GM19397 (cell line): ENCODE measurements around the gene DENND1A.

Source experiments
- ATAC-seq: cut with Tn5 transposase; IDR thresholded peaks from one replicate; pipeline ENCODE4 v1.9.1; 2021; ENCODE audit warnings: mild to moderate bottlenecking, moderate library complexity; ENCODE audit not compliant: unreplicated experiment

The DENND1A gene

DNA sequence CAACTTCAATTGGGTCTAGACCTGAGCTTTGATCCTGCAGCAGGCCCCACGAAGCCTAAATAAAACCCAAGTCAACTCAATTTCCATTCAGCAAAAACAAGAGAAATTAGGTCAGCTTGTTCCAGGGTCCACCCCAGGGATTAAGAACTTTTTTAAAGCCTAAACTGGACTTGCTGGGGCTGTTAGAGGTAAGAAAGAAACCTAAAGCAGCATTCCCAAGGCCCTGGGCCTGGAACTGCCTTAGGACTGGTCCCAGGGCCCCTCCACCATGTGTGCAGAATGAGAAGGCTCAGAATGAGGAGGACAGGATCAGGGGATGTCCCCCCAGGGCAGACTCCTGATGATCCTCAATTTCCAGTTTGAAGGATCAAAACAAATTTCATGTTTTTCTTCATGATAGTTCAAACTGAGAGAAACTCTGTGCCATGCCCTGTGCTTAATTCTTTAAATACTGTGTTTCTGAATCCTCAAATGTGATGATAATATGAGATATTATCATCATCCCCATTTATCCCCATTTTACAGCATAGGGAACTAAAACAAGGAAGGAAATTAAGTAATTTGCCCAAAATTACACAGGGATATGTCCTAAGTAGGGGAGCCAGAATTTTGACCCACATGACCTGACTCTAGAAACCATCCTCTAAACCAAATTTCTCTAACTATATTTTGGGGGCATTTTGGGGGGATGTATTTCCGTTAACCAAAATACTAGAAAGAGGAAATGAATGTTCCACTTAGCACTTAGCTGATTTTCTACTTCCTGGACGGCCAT lies 64.5 kb downstream of the DENND1A start:
- no peak for ATAC-seq

GRCh38 chr9:123864251-123864650 lies 65.7 kb downstream of the DENND1A start:
- ATAC-seq = no peak

DNA sequence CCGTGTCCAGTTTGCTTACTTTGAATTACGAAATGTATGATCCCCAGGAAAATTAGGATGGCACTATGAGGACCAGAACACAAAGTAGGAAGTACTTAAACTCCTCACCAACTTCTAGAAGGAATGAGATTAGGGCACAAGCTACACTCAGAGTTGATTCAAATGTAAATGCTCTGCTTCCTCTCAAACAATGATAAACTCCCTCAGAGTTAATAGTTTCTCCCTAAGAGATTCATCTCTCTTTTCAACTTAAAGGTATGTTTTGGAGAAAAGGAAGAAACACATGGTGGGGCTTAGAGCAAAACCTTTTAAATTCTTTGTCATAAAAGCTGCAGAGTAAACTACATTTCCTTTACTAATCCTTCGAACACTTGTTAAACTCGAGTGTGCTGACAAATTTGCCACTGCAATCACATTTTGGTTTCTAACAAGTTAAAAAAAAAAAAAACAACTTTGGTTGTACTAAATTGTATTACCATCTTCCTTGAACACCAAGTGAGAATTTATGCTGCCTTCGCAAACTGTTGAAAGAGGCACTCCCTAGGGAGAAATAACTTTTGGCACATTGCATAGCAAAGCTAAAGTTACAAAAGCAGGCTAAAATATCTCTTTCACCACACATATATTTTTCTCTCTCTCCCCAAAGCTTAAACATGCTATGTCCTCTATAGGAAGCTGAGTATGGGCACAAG lies 66.6 kb downstream of the DENND1A start:
- ATAC-seq = no peak

DNA sequence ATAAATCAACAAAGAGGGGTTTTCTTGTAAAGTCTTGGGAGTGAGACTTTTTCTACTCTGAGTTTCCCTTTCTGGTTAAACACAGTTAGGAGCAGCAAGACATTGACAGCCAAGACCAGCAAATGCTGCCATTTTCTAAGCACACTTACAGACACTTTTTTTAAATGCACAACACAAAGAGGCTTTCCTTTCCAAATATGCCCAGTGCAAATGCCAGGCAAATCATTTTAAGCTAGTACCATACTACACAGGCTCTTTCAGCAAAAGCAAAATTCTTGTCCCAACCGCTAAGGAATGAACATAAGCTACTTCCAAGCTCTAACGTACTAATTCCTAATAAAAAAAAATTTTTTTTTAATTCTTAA lies 68.2 kb downstream of the DENND1A start:
- no peak for ATAC-seq

GRCh38 chr9:123861086-123861755 lies 68.7 kb downstream of the DENND1A start:
- ATAC-seq = no peak

GRCh38 chr9:123860603-123861002 lies 69.3 kb downstream of the DENND1A start:
- ATAC-seq = no peak

DNA sequence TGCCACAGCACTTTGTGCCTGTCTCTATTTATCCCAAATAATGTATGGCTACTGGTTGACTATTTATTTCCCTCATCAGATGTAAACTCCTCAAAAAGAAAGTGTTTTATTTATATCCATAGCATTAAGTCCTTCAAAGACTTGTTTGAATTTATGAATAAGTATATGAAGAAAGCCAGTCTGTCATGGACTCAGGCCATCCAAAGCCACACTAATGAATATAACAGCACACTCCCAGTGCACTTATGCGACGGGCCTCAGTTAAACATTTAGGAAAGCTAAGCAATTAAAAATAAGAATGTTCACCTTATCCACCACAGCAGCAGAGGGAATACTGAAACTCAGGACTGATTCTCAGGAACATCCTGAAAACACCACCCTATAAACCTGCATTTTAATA lies 77.5 kb downstream of the DENND1A start:
- ATAC-seq = no peak

DNA sequence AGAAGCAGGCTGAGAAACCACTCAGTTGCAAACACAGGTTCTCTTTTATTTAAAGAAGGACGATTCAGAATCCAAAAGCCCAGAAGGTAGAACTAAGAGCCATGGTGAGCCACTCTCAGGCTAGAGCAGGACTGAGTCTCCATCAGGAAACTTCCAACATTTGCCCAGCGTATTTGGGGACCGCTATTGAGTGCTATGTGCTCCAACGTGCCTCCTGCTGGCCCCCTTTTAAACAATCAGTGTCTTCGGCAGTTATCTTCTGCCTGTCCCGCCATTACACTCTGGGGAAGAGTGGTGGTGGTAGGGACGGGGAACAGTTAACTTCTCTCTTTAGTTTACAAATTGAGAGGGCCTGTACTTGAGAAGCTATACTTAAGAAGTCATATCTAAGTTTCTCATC lies 78.1 kb downstream of the DENND1A start:
- no peak for ATAC-seq

- ATAC-seq = no peak
Measured at GRCh38 chr9:123848447-123849085, 81.4 kb downstream of the DENND1A start.

GRCh38 chr9:123846966-123847365 lies 83.0 kb downstream of the DENND1A start:
- no peak for ATAC-seq

GRCh38 chr9:123843703-123844102 lies 86.2 kb downstream of the DENND1A start:
- ATAC-seq = no peak

GRCh38 chr9:123835821-123836220 lies 94.1 kb downstream of the DENND1A start:
- ATAC-seq = no peak

DNA sequence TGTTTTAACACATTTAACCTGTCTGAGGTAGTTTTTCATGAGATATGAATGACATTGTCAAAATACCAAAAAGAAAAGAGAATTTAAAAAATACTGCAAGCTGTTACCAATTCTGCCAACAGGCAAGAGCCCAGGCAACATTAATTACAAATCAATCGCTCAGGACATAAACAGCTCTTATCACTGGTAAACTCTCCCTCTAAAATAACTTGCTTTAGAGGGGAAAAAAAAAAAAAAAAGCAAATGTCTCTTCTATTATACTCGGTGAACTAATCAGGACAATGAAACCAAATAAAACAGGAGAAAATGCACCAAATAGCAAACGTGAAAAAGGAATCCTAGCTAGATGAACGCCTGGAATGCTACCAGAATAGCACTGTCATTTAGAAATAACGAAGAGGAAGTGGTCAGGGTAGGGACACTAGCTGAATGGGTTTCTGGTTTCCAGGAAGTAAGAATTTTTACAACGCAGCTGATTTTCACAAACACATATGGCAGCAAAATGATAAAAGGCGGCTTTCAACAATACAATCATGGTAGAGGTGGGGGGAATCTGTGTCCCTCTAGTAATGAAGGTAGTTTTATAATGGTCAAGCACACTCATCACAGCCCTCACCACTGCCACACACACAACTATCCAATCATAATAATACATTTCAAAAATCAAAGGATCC lies 94.9 kb downstream of the DENND1A start:
- no peak for ATAC-seq

GRCh38 chr9:123834218-123834888 lies 95.6 kb downstream of the DENND1A start:
- ATAC-seq = no peak

GRCh38 chr9:123832858-123833650 lies 96.9 kb downstream of the DENND1A start:
- ATAC-seq = no peak

DNA sequence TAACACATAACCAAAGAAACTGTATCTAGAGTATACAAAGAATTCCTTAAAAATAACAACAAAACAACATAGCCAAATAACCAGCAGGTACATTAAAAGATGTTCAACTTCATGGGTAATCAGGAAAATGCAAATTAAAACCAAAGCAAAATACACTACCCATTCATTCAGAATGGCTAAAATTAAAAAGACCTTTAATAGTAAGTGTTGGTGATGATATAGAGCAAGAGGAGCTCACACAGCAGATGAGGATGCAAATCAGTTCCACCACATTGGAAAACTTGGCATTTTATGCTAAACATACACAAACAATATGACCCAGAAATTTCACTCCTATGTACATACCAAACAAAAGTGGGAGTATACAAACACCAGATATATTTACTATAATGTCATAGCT lies 97.8 kb downstream of the DENND1A start:
- no peak for ATAC-seq

DNA sequence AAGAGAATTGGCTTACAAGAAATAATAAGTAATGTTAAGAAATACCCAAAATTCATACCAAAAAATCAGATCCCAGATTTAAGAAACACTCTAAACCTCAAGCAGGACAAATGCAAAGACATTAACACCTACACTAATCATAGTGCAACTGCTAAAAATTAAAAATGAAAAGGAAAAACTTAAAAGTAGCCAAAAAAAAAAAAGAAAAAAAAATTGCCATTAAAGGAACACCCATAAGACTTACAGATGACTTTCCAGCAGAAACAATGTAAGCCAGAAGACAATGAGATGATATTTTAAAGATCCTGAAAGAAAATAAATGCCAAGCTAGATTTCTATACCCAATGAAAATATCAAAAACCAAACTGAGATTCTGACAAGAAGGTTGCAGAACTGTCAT lies 101.5 kb downstream of the DENND1A start:
- ATAC-seq = no peak

GRCh38 chr9:123825342-123826060 lies 104.4 kb downstream of the DENND1A start:
- ATAC-seq = no peak
